GM18498 (cell line): Measurements from ENCODE around the gene LYG2.
"Not testable (repeated sequence)": the region's sequence is repeated elsewhere in the genome, so short reads cannot be mapped to it uniquely, and the experiment has no call there.

ENCODE experiments used
- ATAC-seq: cut with Tn5 transposase; IDR thresholded peaks from one replicate; pipeline ENCODE4 v1.9.1; 2021; ENCODE audit warnings: mild to moderate bottlenecking, moderate library complexity; ENCODE audit not compliant: unreplicated experiment

Gene LYG2

DNA sequence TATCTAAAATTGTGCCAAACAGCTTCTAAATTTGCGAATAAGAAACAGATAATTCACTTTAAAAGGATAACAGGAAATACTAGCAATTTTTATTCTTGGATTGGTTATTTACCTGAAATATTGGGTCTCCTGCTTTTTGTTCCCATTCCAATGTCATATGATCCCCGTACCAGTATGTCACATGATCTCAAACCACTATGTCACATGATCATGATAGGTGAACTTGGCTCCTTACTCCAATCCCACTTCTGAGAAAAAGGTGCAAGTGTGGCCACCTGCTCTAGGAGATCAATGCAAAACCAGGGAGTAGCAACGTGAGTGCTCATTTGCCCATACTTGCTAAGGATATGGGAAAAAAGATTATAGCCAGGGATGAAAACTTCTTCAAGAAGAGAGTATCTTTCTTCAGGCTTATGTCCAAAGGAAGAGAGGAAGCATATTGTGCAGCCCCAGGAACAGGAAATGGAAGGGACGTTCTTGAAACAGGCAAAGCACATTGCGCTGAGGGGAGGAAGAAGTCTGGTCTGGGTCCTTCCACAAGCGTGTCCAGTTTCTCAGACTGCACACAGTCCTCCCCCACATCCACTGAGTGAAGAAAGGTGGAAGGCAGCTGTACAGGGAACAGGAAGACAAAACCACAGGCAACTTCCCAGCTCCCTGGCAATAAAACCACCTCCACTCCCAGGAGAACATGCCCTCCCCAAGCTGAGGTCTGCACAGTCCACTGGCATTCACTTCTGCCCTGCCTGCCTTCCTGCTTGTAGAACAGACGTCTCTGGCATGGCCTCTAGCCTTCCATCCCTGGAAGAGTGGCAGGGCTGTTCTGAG lies at the start of gene LYG2:
LYG2 (minus strand) TSS at position 176 of the 828 bp plus-strand sequence. CDS start 1,406 bp downstream, outside the sequence.
- ATAC-seq = no peak

DNA sequence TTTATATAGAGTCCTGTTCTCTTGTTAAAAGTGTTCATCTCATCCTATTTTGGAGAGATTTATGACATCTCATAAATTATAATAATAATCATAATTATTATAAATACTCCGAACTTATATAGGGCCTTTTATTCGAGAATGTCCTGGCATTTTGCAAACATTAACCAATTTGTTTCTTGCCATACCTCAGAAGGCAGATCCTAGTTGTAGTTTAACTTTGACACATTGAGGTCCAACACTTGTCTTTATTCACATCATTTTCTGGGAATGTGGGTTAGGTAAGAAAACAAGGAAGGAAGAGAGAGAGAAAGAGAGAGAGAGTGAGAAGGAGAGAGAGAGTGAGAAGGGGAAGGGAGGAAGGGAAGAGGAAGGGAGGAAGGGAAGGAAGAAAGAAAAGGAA lies 45.6 kb upstream of the LYG2 start, which contains the start of gene LYG1:
LYG1 (minus strand) TSS at position 101 of the 400 bp plus-strand sequence. CDS start 5,527 bp downstream, outside the sequence.
- ATAC-seq = not testable (repeated sequence)

DNA sequence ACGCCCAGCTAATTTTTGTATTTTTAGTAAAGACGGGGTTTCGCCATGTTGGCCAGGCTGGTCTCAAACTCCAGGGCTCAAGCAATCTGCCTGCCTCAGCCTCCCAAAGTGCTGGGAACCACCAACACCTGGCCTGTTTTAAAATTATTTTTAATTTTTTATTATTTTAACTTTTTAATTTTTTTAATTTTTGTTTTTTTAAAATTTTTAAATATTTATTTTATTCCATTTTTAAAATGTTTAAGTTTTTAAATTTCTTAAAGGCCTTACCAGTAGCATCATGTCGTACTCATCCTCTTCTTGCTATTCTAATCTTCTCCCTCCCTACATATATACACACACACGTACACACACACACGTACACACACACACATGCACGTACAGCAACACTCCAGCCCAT lies 44.1 kb upstream of the LYG2 start:
- ATAC-seq = no peak

- ATAC-seq = no peak
Observed at GRCh38 chr2:99297994-99298393, 42.5 kb upstream of the LYG2 start.

DNA sequence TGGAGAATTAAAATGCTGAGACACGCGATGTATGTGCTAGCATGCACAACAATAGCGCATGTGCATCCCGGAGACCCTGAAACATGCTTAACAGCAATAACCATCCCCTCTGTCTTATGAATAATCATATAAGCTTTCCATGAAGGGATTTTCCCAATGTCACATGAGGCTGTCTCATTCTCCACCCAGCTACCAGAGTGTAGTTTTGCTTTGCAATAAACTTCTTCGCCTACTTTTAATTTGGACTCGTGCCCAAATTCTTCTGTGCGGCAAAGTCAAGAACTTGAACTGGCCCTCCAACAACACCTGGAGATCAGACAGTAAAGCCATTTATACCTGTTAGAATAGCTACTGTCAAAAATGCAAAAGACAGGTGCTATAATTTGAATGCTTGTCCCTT lies 30.1 kb upstream of the LYG2 start:
- no peak for ATAC-seq

GRCh38 chr2:99279969-99280695 lies 24.7 kb upstream of the LYG2 start:
- no peak for ATAC-seq

DNA sequence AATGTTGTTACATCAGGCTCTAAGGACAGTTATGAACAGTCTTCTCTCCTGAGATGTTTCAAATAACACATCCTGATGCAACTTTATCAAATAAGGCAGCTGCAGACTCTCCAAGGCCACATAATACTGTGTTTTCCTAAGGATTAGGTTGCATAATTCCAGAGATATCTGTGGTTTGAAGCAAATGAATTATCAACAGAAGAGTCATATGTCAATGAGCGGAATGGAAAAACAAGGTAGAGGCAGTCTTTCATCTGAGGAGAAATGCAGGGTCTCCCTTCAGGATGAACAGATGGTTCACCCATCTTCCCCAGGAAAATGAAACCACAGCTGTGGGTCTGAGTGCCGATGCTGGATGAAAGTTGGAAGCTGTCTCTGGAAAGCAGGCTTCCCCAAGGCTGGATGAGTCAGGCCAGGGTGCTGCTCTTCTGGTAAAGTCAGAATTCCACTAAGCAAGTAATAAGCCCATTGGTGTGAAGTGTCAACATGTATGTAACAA lies 23.4 kb upstream of the LYG2 start:
- no peak for ATAC-seq

DNA sequence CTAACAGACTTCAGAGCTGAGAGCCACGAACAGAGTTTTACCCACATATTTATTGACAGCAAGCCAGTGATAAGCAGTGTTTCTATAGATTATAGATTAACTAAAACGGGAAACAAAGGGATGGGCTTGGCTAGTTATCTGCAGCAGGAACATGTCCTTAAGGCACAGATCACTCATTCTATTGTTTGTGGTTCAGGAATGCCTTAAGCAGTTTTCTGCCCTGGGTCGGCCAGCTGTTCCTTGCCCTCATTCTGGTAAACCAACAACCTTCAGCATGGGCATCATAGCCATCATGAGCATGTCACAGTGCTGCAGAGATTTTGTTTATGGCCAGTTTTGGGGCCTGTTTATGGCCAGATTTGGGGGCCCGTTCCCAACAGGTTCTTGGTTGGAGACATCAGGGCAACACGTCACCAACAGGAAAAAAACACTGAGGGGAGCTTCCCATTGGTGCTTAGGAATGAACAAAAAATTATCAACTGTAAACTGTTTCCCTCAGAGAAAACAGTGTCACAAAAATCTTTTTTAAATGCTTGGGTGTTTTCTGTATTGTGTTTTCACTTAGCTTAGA lies 22.8 kb upstream of the LYG2 start:
- not testable (repeated sequence) for ATAC-seq

DNA sequence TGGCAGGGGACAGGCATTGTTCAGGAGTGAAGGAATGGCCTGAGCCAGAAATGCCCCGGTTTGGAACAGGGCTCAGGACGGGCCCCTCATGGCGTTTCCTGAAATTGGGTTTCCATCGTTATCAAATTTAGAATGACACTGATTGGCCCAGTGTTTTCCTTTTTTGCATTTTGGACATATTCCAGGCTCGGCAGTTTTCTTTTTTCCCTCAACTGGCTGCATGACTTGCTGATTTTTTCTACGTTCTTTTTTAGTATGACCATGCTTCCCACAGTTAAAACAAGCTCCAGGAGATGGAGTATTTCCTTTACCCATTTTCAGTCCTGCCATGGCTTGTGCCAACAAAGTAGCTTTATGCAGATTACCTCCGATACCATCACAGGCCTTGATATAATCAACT lies 20.4 kb upstream of the LYG2 start:
- no peak for ATAC-seq

DNA sequence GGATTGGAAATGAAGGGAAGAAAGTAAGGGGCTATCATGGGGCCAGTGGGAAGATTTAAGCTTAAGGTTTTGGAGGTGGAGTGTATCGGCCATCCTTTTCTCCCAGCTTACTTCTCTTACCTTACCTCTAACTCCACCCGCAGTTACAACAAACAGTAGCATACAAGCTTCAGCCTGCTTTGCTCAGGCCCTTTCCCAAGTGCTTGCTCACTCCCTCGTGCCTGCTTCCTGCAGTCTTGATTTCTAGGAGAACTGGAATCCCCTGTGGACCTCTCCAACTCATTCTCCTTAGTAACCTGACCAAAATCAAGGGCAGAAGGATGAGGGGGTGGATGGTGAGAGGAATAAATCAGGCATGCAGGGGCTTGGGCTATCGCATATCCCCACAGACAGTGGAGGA lies 5.8 kb upstream of the LYG2 start:
- ATAC-seq = no peak

DNA sequence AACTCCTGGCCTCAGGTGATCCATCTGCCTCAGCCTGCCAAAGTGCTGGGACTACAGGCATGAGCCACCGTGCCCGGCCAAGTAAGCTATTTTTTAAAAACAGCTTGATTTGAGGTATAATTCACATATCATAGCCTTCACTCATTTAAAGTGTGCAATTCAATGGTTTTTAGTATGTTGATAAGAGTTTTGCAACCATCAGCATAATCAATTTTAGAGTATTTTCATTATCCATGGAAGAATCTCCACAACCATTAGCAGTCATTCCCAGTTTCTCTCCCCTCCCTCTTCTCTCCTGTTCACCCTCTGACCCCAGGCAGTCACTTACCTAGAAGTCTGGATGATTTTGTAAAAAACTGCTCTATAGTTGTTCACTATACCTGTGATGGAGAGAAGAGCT lies 4.7 kb upstream of the LYG2 start:
- ATAC-seq = no peak

DNA sequence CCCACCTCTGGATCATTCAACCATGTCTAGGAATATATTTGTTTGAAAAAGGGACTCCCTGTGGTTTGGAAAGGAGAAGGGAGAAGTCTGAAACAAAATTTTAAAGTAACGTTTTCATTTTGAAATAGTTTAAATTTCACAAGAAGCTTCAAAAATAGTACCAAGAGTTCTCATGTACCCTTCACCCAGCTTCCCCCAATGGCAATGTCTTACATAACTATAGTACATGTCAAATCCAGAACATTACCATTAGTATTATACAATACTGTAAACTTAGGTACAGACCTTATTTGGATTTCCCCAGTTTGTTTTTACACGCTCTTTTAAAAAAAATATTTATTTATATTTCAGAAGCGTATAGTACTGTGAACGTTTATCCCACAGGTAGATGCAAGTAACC lies 4.0 kb upstream of the LYG2 start:
- no peak for ATAC-seq

DNA sequence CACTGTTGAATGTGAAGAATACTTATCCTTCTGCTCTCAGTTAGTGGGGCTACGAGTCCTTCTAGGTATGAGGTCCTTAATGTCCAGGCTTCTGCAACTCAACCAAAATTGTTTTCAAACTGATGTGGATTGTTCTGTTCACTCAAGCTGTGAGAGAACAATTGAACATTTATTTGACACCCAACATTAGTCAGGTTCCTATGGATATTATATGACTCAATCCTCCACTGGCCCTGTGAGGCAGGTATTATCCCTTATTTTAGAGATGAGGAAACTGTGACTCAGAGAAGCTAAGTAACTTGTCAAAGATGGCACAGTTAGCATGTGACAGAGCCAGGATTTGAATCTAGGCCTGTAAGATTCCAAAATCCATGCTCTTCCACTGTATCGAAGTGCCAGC lies 1.2 kb upstream of the LYG2 start:
- ATAC-seq = no peak

- ATAC-seq = no peak
Observed at GRCh38 chr2:99249951-99250350, 5.5 kb downstream of the LYG2 start.

DNA sequence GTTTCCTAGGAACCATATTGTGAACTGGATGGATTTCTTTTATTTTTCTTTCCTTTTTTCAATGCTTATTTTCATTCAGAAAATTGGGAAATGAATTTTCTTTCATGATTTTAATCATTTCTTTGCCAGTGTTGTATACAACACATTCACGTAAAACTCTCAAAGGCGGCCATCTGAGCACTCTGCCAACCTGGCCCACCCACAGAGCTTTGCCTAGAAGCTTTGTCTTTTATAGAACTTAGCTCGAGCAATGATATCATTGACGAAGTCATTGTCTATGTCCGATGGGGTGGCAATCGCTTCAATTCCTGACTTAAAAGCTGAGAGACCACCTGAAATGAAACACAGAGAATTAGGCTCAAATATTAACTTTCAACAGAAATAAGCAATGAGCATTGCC lies 13.3 kb downstream of the LYG2 start:
- no peak for ATAC-seq

DNA sequence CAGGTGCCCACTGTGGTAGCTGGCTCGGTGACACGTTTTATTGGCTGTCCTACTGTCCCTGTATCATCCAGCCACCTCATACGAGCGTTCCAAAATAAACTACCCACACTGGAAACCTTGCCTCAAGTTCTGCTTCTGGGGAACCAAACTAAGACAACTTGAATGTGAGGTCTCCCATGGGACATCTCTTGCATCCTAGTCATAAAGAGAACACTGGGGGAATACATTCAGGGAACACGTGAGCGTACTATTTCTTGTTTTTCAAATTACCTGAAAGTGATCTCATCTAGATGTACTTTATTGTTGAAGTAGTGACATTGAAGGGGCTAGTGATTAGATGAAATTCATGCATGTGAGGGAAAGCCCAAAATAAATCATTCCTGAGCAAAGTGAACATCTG lies 15.0 kb downstream of the LYG2 start:
- no peak for ATAC-seq

- no peak for ATAC-seq
Observed at GRCh38 chr2:99238599-99238998, 16.9 kb downstream of the LYG2 start.

DNA sequence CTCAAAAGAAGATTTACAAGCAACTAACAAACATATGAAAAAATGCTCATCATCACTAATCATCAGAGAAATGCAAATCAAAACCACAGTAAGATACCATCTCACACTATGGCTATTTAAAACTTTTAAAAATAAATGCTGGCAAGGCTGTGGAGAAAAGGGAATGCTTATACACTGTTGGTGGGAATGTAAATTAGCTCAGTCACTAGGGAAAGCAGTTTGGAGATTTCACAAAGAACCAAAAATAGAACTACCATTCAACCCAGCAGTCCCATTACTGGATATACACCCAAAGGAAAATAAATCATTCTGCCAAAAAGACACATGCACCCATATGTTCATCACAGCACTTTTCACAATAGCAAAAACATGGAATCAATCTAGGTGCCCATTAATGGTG lies 22.3 kb downstream of the LYG2 start:
- ATAC-seq = not testable (repeated sequence)

DNA sequence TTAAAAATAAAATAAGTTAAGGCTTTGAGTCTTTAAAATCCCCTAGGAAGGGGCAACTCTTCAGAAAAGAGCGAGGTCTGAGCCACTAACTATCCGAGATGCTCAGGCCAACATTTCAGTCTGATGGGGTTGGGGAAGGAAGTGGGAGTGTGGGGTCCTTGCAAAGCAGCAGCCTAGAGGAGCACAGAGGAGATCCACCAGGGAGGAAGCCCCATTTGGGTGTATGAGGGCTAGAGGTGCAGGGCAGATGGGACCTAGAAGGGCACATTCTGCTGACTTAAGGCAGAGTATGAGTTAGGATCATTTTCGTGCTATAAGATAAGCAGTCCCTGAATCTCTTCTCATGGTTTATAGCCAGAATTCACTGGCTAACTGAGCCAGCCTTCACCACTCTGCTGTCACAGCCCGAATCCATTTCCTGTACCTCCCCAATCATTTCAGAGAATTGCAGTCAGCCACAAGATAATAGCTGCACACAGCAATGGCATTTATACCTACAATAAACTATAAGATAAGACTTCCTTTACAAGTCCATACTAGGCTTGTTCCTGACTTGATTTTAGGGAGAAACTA lies 37.5 kb downstream of the LYG2 start:
- ATAC-seq = no peak

DNA sequence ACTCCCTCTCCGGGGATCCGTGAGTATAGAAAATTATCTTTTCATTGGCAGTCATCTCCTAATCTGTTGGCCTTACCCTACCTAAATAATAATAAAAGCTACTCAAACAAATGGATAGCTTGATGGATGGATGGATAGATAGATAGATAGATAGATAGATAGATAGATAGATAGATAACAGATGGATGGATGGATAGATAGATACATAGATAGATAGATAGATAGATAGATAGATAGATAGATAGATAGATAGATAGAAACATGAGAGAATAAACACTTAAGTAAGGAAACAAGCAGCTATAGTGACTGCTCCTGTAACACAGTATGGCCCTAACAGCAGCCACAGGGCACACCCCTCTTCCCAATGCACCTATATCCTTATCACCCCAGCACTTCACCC lies 39.4 kb downstream of the LYG2 start:
- ATAC-seq = no peak

DNA sequence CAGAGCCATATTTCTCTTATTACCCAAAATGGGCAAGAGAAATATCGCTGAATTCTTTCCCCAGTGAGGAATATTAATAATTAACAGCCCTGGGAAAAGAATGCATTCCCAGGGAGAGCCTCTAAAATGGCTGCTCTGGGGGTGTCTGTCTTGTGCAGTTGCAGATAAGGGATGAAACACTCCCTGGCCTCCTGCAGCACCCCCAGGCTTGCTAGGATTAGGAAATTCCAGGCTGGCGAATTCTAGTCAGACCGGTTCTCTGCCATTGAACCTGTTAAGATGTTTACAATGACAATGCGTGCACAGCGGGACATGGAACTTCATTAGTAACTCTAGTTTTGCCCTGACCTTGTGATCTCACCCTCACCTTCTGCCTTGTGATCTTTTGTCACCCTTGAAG lies 50.0 kb downstream of the LYG2 start:
- no peak for ATAC-seq
